AG10803 (cell line): ENCODE data around the gene RNASE1.
"Not testable (repeated sequence)": the region's sequence is repeated elsewhere in the genome, so short reads cannot be mapped to it uniquely, and the experiment has no call there.

Experiments used
- DNase-seq: peaks from one replicate; pipeline ENCODE4 v3.0.0; 2010; ENCODE audit warnings: low read depth
- H3K4me3 ChIP-seq: 2 replicates; pipeline ENCODE4 v1.5.1; 2011; ENCODE audit warnings: mild to moderate bottlenecking, low read length, control low read depth
- TF ChIP-seq, protein P1 (sequence below): conservative IDR thresholded peaks from 2 replicates; pipeline ENCODE4 v1.5.1; 2011; ENCODE audit warnings: mild to moderate bottlenecking, low read length, control low read depth, inconsistent platforms

The RNASE1 gene

DNA sequence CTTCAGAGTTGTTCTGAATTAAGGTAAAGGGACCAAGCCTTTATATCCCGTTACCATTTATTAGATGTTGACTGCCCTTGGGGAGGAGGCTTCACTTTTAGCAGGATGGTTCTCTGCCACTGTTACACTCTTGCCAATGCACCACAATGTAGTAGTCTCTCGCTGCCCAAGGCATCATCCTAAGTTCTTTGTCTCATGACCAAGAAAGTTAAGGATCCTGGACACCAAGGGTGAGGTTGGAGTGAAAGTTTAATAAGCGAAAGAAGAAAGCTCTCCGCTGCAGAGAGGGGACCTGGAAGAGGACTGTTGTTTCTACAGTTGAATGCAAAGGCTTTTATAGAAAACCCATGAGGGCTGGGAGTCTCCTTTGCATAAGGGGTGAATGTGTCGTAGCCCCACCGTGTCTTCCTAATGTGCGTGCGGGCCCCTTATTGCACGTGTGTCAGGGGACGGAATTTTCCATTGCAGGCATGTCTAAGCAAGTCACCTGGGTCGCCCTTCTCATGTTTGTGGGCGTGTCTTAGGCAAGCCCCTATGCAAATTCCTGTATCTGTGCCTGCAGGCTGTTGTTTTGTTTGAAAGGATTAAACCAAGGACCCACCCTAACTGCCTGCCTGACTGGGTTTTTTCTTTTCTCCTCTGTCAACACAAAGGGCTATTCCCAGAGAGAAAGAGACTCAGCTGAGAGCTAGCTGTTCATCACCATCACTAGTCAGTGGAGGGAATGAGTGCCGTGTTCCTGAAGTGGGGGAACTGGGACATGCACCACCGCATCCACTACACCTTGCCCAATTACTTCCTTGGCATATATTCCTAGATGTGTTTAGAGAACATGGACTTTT, 17.6 kb upstream of the RNASE1 start:
- no peak for DNase-seq
- H3K4me3 ChIP-seq, result no peak overlapping the region
- TF ChIP-seq, protein P1, sequence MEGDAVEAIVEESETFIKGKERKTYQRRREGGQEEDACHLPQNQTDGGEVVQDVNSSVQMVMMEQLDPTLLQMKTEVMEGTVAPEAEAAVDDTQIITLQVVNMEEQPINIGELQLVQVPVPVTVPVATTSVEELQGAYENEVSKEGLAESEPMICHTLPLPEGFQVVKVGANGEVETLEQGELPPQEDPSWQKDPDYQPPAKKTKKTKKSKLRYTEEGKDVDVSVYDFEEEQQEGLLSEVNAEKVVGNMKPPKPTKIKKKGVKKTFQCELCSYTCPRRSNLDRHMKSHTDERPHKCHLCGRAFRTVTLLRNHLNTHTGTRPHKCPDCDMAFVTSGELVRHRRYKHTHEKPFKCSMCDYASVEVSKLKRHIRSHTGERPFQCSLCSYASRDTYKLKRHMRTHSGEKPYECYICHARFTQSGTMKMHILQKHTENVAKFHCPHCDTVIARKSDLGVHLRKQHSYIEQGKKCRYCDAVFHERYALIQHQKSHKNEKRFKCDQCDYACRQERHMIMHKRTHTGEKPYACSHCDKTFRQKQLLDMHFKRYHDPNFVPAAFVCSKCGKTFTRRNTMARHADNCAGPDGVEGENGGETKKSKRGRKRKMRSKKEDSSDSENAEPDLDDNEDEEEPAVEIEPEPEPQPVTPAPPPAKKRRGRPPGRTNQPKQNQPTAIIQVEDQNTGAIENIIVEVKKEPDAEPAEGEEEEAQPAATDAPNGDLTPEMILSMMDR, result no peak

DNA sequence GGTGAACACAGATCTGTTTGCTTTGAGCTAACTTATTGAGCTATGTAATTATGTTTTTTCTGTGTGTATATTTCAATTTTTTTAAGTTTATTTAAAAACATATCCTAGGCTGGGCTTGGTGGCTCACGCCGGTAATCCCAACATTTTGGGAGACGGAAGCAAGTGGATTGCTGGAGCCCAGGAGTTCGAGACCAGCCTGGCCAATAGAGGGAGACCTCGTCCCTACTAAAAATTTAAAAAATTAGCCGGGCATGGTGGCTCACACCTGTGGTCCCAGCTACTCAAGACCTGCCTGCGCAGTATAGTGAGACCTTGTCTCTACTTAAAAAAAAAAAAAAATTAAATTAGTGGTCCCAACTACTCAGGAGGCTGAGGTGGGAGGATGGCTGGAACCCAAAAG, 16.2 kb upstream of the RNASE1 start:
- DNase-seq, result no peak
- no peak overlapping the region for H3K4me3 ChIP-seq
- TF ChIP-seq, protein P1, result no peak

DNA sequence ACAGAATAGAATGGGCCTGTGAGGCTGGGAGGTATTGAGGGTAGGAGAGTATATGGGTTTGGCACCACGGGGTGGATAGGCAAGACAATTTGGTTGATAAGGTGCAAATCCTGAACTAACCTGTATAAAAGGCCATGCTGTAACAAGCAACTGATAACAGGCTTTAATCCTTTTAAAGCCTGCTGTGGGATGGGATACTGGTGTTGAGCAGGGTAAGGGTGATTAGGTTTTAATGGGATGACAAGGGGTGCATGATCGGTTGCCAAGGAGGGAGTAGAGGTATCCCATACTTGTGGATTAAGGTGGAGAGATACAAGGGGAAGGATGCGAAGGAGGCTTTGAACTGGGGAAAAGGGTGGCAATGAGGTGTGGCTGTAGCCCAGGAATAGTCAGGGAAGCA, 13.3 kb upstream of the RNASE1 start:
- DNase-seq, H3K4me3 ChIP-seq: not testable (repeated sequence)

DNA sequence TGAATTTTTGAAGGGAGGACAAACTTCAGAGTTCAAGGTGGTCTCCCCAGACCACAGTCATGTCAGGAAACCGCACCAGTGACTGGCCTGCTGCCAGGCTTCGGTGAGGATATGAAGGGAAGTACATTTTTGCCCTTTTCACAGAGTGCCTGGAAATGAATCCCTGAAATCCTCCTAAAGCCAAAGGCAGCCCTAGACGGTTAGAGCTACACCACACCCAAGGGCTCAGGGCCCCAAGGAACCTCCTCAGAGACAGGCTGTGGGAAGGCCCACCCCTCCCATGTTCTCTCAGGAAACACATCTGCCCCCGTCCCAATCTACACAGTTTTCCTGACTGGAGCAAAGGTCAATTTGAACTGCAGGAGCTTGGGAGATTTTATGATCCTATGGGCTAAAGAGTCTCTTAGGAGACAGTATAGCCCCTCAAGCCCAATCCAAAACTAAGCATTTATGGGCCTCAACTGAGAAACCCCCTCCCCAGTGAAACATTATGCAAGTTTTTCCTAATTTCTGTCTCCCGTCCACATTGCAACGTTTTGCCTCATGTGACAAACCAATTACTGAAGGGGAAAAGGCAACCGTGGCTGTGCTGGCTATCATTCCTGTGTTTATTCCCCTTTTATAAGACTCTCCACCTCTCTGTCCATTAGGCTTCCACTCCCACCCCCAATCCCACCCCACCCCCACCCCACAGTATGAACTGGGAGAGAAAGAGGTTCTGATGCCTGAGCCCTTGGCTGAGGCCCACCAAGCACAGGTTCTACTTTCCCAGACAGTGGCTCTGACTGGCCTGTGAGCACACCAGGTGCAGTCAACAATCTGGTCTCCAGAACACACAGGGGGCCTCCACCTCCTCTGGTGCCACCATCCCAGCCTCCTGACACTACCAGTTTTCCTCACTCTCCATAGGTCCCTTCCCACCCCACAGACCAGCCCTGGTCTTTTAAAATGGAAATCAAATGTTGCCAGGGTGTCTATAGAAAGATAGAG, 9.6 kb upstream of the RNASE1 start:
- TF ChIP-seq, protein P1, result no peak
- DNase-seq, result no peak
- H3K4me3 ChIP-seq, result no peak overlapping the region

DNA sequence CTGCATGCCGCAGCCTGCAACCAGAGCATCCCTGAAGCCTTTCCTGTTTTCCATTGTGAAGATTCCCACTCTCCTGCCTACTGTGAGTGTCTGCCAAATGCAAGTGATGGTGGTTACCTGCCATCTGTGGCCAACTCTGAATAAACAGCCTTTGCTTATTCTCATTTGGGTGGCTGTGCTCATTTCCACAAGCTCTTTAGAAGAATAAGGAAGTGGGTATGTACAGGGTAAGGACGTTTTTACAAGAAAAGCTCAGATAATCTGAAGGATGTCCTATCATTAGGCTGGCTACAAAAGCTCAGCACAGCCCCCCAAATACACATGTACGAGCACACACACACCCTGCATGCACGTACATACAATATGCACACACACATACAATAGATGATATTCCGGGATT, 7.3 kb upstream of the RNASE1 start:
- no peak overlapping the region for H3K4me3 ChIP-seq
- TF ChIP-seq, protein P1, result no peak
- DNase-seq, result no peak

DNA sequence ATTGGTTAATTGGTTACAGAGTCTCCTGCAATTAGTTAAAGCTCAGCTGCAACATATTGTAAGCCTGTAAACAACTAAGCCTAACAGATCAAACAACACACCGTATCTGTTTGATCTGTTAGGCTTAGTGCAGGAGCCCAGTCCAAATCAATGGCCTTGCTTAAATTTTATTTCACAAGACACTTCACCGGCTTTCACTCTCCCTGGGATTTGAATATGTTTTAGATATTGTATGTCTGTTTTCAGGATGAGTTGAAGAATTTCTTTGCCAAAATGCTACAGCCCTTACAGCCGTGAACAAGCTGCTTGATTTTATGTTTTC, 5.5 kb upstream of the RNASE1 start:
- TF ChIP-seq, protein P1, result no peak
- DNase-seq, result no peak
- no peak overlapping the region for H3K4me3 ChIP-seq

DNA sequence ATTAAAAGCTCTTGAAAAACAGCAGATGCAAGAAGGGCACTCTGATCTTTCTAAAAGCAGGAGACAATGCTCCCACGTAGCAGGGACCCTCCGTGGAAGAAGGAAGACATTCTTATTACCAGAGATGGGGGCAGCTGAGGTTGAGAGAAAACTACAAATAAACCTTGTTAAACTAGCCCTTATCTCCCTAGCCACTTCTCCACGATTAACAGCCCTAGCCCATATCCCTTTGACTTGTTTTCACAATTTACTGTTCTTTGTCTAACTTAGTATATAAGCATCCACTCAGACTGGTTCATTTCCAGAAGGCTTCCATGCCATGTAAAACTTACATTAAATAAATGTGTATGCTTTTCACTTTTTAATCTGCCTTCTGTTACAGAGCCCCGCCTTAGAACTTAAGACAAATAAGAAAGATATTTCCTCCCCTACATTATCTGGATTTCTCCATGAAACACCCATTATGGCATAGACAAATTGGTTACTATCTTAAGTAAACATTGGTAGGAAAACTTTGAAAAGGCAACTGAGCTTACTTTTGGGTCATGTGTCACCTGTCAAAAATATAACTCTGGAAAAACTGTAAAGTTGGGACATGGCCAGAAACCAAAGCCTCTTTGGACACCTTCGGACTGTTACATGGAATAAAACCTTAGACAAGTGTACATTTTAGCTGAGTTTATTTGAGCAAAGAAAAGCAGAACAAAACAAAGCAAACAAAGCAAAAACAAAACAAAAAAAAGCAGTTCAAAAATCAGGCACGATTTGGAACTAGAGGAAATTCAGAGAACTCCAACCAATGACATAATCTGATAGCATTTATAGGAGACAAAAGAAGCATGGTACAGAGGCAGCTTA, 4.9 kb upstream of the RNASE1 start:
- H3K4me3 ChIP-seq, result no peak overlapping the region
- TF ChIP-seq, protein P1, result no peak
- no peak for DNase-seq
